Cardiac fibroblast (primary cell): Measurements from ENCODE around the gene TEX28.
"Not testable (repeated sequence)": the region's sequence is repeated elsewhere in the genome, so short reads cannot be mapped to it uniquely, and the experiment has no call there.

Source experiments
- DNase-seq, 2 donors: peaks; one replicate each; pipeline versions ENCODE4 v3.0.0 to v3.0.0-alpha.2; 2010; ENCODE audit warnings: low read depth in 2 of 2
- H3K4me3 ChIP-seq, 2 donors: replicated peaks in 1 of 2; 1 replicate in 1 of 2; 2 replicates in 1 of 2; pipeline ENCODE4 v1.5.1; 2011; ENCODE audit warnings: low read depth in 2 of 2, low read length in 2 of 2, mild to moderate bottlenecking in 2 of 2, moderate library complexity in 1 of 2

Gene TEX28

GRCh38 chrX:154248076-154248475 lies 46.8 kb downstream of the TEX28 start:
- H3K4me3 ChIP-seq = not testable (repeated sequence)

GRCh38 chrX:154247377-154248045 lies 47.4 kb downstream of the TEX28 start:
- DNase-seq, H3K4me3 ChIP-seq: not testable (repeated sequence)

More at GRCh38 chrX:154248076-154248475, 46.8 kb downstream of the TEX28 start:
- DNase-seq = not testable (repeated sequence)

DNA sequence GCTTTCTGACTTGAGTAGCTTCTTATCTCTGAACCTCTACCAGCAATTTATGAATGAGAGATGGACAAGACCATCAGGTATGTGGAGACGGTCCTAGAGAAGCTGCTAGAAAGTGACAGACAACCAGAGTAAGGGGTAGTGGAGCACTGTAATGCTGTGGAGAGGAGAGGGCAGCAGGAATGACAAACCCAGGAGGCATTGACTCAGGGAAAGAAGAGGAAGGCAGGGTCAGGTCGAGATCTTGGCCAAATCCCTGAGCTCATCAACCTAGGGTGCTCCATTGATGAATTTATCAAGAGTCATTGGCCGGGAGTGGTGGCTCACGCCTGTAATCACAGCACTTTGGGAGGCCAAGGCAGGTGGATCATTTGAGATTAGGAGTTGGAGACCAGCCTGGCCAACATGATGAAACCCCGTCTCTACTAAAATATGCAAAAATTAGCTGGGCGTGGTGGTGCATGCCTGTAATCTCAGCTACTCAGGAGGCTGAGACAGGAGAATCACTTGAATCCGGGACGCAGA lies 54.9 kb downstream of the TEX28 start:
- DNase-seq, H3K4me3 ChIP-seq: not testable (repeated sequence)

DNA sequence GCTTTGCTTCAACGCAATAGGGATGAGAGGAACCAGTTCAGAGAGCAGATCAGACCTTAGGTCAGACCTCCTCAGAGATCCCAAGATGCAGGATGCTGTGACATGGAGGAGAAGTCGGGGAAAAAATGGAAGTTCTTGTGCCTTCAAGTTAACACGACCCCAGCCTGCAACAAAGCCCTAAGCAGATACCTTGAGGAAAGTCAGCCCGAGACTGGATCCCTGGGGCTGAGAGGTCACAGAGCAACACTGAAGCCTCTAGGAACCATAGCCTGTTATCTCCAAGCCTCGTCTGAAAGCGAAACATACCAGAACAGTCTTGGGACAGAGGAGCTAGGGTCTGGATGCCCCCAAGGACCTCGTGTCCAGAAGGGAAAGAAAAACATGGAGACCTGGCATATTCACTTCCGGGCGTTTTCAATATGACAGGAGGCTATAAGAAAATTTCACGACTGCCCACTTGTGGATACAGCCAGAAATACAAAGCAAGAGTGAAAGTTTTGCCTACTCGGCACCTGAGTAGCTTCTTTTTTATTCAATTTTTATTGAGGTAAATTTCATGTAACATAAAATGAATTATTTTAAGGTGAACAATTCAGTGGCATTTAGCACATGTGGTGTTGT lies 55.9 kb downstream of the TEX28 start:
- not testable (repeated sequence) for H3K4me3 ChIP-seq, DNase-seq

DNA sequence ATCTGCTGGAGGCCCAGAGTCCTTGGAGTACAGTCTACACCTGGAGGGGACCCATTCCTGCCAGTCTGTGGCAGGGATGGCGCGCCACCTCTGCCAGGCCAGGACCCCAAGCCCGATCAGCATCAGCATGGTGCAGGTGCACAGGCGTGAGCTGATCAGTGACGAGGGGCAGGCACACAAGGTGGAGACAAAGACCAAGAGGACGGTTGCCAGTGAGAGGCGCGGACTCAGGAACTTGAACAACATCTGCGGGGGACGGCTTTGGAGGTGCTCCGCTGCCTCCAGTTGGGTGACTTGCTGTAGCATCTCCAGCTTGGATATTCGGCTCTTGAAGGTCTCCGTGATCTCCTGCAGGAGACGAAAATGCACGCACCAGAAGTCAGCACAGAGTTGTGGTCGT lies 61.3 kb downstream of the TEX28 start:
- not testable (repeated sequence) for H3K4me3 ChIP-seq

GRCh38 chrX:154231443-154231842 lies 63.5 kb downstream of the TEX28 start:
- H3K4me3 ChIP-seq, DNase-seq: not testable (repeated sequence)

More for the DNA sequence above, 61.3 kb downstream of the TEX28 start:
- not testable (repeated sequence) for DNase-seq

GRCh38 chrX:154226706-154227105 lies 68.2 kb downstream of the TEX28 start:
- DNase-seq, H3K4me3 ChIP-seq: not testable (repeated sequence)

DNA sequence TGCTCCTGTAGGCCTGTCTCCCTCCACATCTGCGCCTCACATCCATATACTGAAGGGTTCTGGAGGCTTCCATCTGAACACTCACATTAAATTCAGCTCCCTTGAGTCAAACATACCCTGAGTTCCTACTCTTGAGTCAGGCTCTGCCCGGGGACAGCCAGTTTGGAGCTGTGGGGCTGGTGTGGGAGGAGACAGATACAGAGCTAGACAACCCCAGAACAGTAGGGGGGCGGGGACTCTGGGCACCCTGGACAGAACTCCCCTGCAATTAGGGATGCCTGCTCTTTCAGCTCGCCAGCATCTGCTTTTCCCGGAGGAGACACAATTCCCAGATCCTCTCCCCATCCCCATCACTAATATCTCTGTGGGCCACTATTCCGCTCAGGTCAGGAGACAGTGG lies 69.6 kb downstream of the TEX28 start:
- H3K4me3 ChIP-seq = not testable (repeated sequence)

More for the DNA sequence above, 69.6 kb downstream of the TEX28 start:
- DNase-seq = not testable (repeated sequence)
